Esophagus muscularis mucosa (tissue), 4 donors: ENCODE results near the gene CHCHD2. TPM values are rescaled to one million over a fixed set of nuclear protein-coding genes. Genes with fewer than 3 reads are reported as not detected.
A peak's percentile ranks its signal among the peaks of the same experiment; 100 is the strongest.

Experiments used
- DNase-seq: peaks from one replicate; pipeline ENCODE4 v3.0.0-alpha.2; 2017; ENCODE audit errors: extremely low spot score
- H3K27ac ChIP-seq, 4 donors: fragments of 200-600 bp; sonication (generic); replicated peaks in 1 of 4; 1 replicate in 3 of 4; 2 replicates in 1 of 4; pipeline ENCODE4 v1.5.1; 2016 to 2019; ENCODE audit warnings: mild to moderate bottlenecking in 1 of 4
- H3K27me3 ChIP-seq, 4 donors: fragments of 200-600 bp; sonication (generic); one replicate each; pipeline versions ENCODE4 v1.5.1 to v1.6.0; 2016 to 2019
- H3K36me3 ChIP-seq, 4 donors: fragments of 200-600 bp; sonication (generic); one replicate each; pipeline ENCODE4 v1.5.1; 2016 to 2019
- H3K4me1 ChIP-seq, 4 donors: fragments of 200-600 bp; sonication (generic); one replicate each; pipeline ENCODE4 v1.5.1; 2016 to 2019
- H3K4me3 ChIP-seq, 4 donors: fragments of 200-600 bp; sonication (generic); 1 replicate in 2 of 4; 2 replicates in 2 of 4; pipeline ENCODE4 v1.5.1; 2016 to 2019; ENCODE audit warnings: mild to moderate bottlenecking in 4 of 4, moderate library complexity in 1 of 4
- H3K9me3 ChIP-seq, 4 donors: fragments of 200-600 bp; sonication (generic); 1 replicate in 3 of 4; 2 replicates in 1 of 4; pipeline ENCODE4 v1.5.1; 2016 to 2019
- CTCF ChIP-seq, 3 experiments: fragments of 200-600 bp in 2 of 3; fragments of 450-650 bp in 1 of 3; sonication (generic) in 2 of 3; IDR thresholded peaks; one replicate each; pipeline ENCODE4 v1.5.1; 2017 to 2019; ENCODE audit warnings: antibody characterized with exemption in 3 of 3, mild to moderate bottlenecking in 2 of 3, moderate library complexity in 1 of 3
- EP300 ChIP-seq: sonication (generic); formaldehyde crosslinking; IDR thresholded peaks from one replicate; pipeline ENCODE4 v1.6.1; 2017; ENCODE audit warnings: antibody characterized with exemption
- POLR2A ChIP-seq: fragments of 450-650 bp; IDR thresholded peaks from one replicate; pipeline ENCODE4 v1.6.1; 2017; ENCODE audit warnings: antibody characterized with exemption, moderate library complexity, mild to moderate bottlenecking, low read depth
- POLR2AphosphoS5 ChIP-seq, 2 donors: sonication (generic); formaldehyde crosslinking; IDR thresholded peaks; one replicate each; pipeline ENCODE4 v1.6.1; 2017; ENCODE audit warnings: antibody characterized with exemption in 2 of 2
- WGBS: methylation state at CpG from one replicate; pipeline ENCODE4 v1.1.5; 2018; 5-methylcytosine and 5-hydroxymethylcytosine counted together
- intact Hi-C: fragments of 100-400 bp; cut with DNase I; formaldehyde crosslinking; loops from one replicate; pipeline ENCODE4 v1.15.1; 2023
- total RNA-seq, 4 donors: library from RNA; depleted of rRNA; stranded (reverse); fragments of >200 nt; gene quantifications; one replicate each; pipeline versions ENCODE4 v1.1.0 to v1.2.1, GENCODE V29; 2016

CHCHD2 gene
- total RNA-seq, 4 donors from 2014 or later: 212 to 416 (median 327) TPM

- Histone ChIP-seq H3K27me3 (no peaks in the 10 kb centered on the region), H3K36me3 (peaks cover 0 to 30% (median 21%) of the 10 kb centered on the region in 4 donors), H3K9me3 (no peaks in the 10 kb centered on the region), H3K4me3 (no peak overlapping the region), H3K27ac (peak overlapping the region; percentile 68 to 77 (median 71)), H3K4me1 (peaks cover 24 to 34% (median 29%) of the 10 kb centered on the region in 4 donors)
- intact Hi-C loops: no loop called here
- no peak for DNase-seq
- TF ChIP-seq EP300 (no peak), CTCF (IDR thresholded peaks at IDR 0.05) (no peak), POLR2AphosphoS5 (IDR thresholded peaks at IDR 0.05) (no peak), POLR2A (no peak)
- 68% methylated on average over 3 of the region's 3 CpGs for WGBS
Observed at GRCh38 chr7:56091591-56091990, 14.7 kb downstream of the CHCHD2 start.

GRCh38 chr7:56087445-56087844, 18.8 kb downstream of the CHCHD2 start:
- no peak overlapping the region for H3K27ac ChIP-seq
- TF ChIP-seq POLR2A (no peak), POLR2AphosphoS5 (IDR thresholded peaks at IDR 0.05) (no peak), EP300 (no peak), CTCF (IDR thresholded peaks at IDR 0.05) (no peak)
- peaks cover 0 to 58% (median 39%) of the 10 kb centered on the region in 4 donors for H3K36me3 ChIP-seq
- peaks cover 27 to 38% (median 32%) of the 10 kb centered on the region in 4 donors for H3K4me1 ChIP-seq
- no peak for DNase-seq
- H3K9me3 ChIP-seq: no peaks in the 10 kb centered on the region
- 87% methylated on average over 15 of the region's 16 CpGs for WGBS
- H3K27me3 ChIP-seq: no peaks in the 10 kb centered on the region
- H3K4me3 ChIP-seq: no peak overlapping the region
- intact Hi-C loops: no loop called here

- Histone ChIP-seq H3K9me3 (no peaks in the 10 kb centered on the region), H3K4me3 (no peak overlapping the region), H3K27ac (no peak overlapping the region), H3K27me3 (no peaks in the 10 kb centered on the region), H3K36me3 (peaks cover 4 to 65% (median 44%) of the 10 kb centered on the region in 4 donors), H3K4me1 (peaks cover 20 to 32% (median 25%) of the 10 kb centered on the region in 4 donors)
- TF ChIP-seq POLR2AphosphoS5 (IDR thresholded peaks at IDR 0.05): no peak
- no peak for TF ChIP-seq CTCF (IDR thresholded peaks at IDR 0.05)
- no peak for TF ChIP-seq POLR2A
- no peak for TF ChIP-seq EP300
- no peak for DNase-seq
- intact Hi-C loops: no loop called here
- 96% methylated on average over 4 of the region's 7 CpGs for WGBS
Observed at GRCh38 chr7:56086761-56087160, 19.5 kb downstream of the CHCHD2 start.

- H3K27me3 ChIP-seq: no peaks in the 10 kb centered on the region
- H3K27ac ChIP-seq: peak overlapping the region in 2 of 4 donors; percentile 3 to 11
- TF ChIP-seq POLR2AphosphoS5 (IDR thresholded peaks at IDR 0.05) (no peak), EP300 (no peak), POLR2A (no peak), CTCF (IDR thresholded peaks at IDR 0.05) (no peak)
- 41% methylated on average over 11 of the region's 13 CpGs for WGBS
- peaks cover 35 to 40% (median 38%) of the 10 kb centered on the region in 4 donors for H3K4me1 ChIP-seq
- H3K4me3 ChIP-seq: no peak overlapping the region
- no peak for DNase-seq
- peaks cover 11 to 67% (median 52%) of the 10 kb centered on the region in 4 donors for H3K36me3 ChIP-seq
- intact Hi-C loops: no loop called here
- H3K9me3 ChIP-seq: no peaks in the 10 kb centered on the region
Observed at GRCh38 chr7:56083150-56083785, 23.0 kb downstream of the CHCHD2 start.
